ENCODE measurements around the gene ASCC2.
A peak's percentile ranks its signal among the peaks of the same experiment; 100 is the strongest.

The ASCC2 gene

GRCh38 chr22:29837741-29838598, at the start of gene ASCC2:
Gene ASCC2, minus strand, starts transcription at chr22:29838274. Its CDS starts 5,949 bp downstream, at chr22:29832325.
- ATAC-seq (replicated peaks) (peak; percentile 98 to 99), DNase-seq (peak; percentile 98)
- Mint-ChIP-seq H3K4me3 (peak within 1 kb of the TSS; percentile 89 to 98), H3K27ac (peak within 1 kb of the TSS; percentile 98), H3K36me3 (peaks cover 9 to 23% of the 10 kb centered on the region in 2 donors), H3K4me1 (peaks cover 16 to 31% of the 10 kb centered on the region in 2 donors), H3K27me3 (peaks cover 0 to 5% of the 10 kb centered on the region in 2 donors), H3K9me3 (no peaks in the 10 kb centered on the region)

GRCh38 chr22:29887358-29887757, 49.3 kb upstream of the ASCC2 start:
- no peak for DNase-seq
- H3K4me1 Mint-ChIP-seq = peaks cover 9 to 29% of the 10 kb centered on the region in 2 donors
- no peaks in the 10 kb centered on the region for H3K27me3 Mint-ChIP-seq
- no peak overlapping the region for H3K27ac Mint-ChIP-seq
- H3K36me3 Mint-ChIP-seq = peaks cover 0 to 1% of the 10 kb centered on the region in 2 donors
- H3K9me3 Mint-ChIP-seq = no peaks in the 10 kb centered on the region
- no peak overlapping the region for H3K4me3 Mint-ChIP-seq
- no peak for ATAC-seq (replicated peaks)

- peaks cover 0 to 1% of the 10 kb centered on the region in 2 donors for H3K36me3 Mint-ChIP-seq
- H3K9me3 Mint-ChIP-seq = no peaks in the 10 kb centered on the region
- no peak overlapping the region for H3K27ac Mint-ChIP-seq
- H3K4me3 Mint-ChIP-seq = no peak overlapping the region
- DNase-seq = no peak
- no peaks in the 10 kb centered on the region for H3K27me3 Mint-ChIP-seq
- H3K4me1 Mint-ChIP-seq = peaks cover 9 to 23% of the 10 kb centered on the region in 2 donors
- no peak for ATAC-seq (replicated peaks)
Measured at GRCh38 chr22:29886596-29886995, 48.5 kb upstream of the ASCC2 start.

- Mint-ChIP-seq H3K36me3 (peaks cover 0 to 1% of the 10 kb centered on the region in 2 donors), H3K4me1 (peaks cover 8 to 21% of the 10 kb centered on the region in 2 donors), H3K27me3 (no peaks in the 10 kb centered on the region), H3K27ac (no peak overlapping the region), H3K4me3 (no peak overlapping the region), H3K9me3 (no peaks in the 10 kb centered on the region)
- DNase-seq (no peak), ATAC-seq (replicated peaks) (no peak)
Measured at GRCh38 chr22:29885610-29886009, 47.5 kb upstream of the ASCC2 start.

- H3K27ac Mint-ChIP-seq = peak overlapping the region; percentile 93
- DNase-seq = peak; percentile 26
- peaks cover 6 to 17% of the 10 kb centered on the region in 2 donors for H3K4me1 Mint-ChIP-seq
- peak overlapping the region; percentile 83 to 94 for H3K4me3 Mint-ChIP-seq
- H3K36me3 Mint-ChIP-seq = peaks cover 0 to 1% of the 10 kb centered on the region in 2 donors
- peaks cover 0 to 2% of the 10 kb centered on the region in 2 donors for H3K9me3 Mint-ChIP-seq
- ATAC-seq (replicated peaks) = peak; percentile 15 to 24
- H3K27me3 Mint-ChIP-seq = no peaks in the 10 kb centered on the region
Measured at GRCh38 chr22:29883775-29884097, 45.7 kb upstream of the ASCC2 start.

GRCh38 chr22:29883045-29883774, 45.1 kb upstream of the ASCC2 start, which contains the start of gene MTMR3:
Gene MTMR3, plus strand, starts transcription at chr22:29883174. Its CDS starts 87,886 bp downstream, at chr22:29971060.
- no peaks in the 10 kb centered on the region for H3K27me3 Mint-ChIP-seq
- H3K27ac Mint-ChIP-seq = peak within 1 kb of the TSS; percentile 93
- ATAC-seq (replicated peaks) = peak; percentile 93
- peak within 1 kb of the TSS; percentile 83 to 94 for H3K4me3 Mint-ChIP-seq
- DNase-seq = peak; percentile 93
- peaks cover 0 to 2% of the 10 kb centered on the region in 2 donors for H3K9me3 Mint-ChIP-seq
- peaks cover 6 to 17% of the 10 kb centered on the region in 2 donors for H3K4me1 Mint-ChIP-seq
- H3K36me3 Mint-ChIP-seq = peaks cover 0 to 1% of the 10 kb centered on the region in 2 donors

- Mint-ChIP-seq H3K4me1 (peaks cover 6 to 22% of the 10 kb centered on the region in 2 donors), H3K27me3 (peaks cover 0 to 5% of the 10 kb centered on the region in 2 donors), H3K36me3 (peaks cover 0 to 1% of the 10 kb centered on the region in 2 donors), H3K9me3 (peaks cover 0 to 2% of the 10 kb centered on the region in 2 donors), H3K27ac (peak overlapping the region; percentile 93), H3K4me3 (peak overlapping the region; percentile 83 to 94)
- DNase-seq = no peak
- no peak for ATAC-seq (replicated peaks)
Measured at GRCh38 chr22:29882716-29883044, 44.6 kb upstream of the ASCC2 start.

- H3K9me3 Mint-ChIP-seq = peaks cover 0 to 2% of the 10 kb centered on the region in 2 donors
- no peak for ATAC-seq (replicated peaks)
- H3K4me1 Mint-ChIP-seq = peaks cover 6 to 22% of the 10 kb centered on the region in 2 donors
- H3K27me3 Mint-ChIP-seq = peaks cover 0 to 5% of the 10 kb centered on the region in 2 donors
- DNase-seq = no peak
- no peak overlapping the region for H3K27ac Mint-ChIP-seq
- peaks cover 0 to 1% of the 10 kb centered on the region in 2 donors for H3K36me3 Mint-ChIP-seq
- H3K4me3 Mint-ChIP-seq = no peak overlapping the region
Measured at GRCh38 chr22:29879753-29880152, 41.7 kb upstream of the ASCC2 start.

- DNase-seq = no peak
- no peak overlapping the region for H3K27ac Mint-ChIP-seq
- H3K9me3 Mint-ChIP-seq = peaks cover 0 to 2% of the 10 kb centered on the region in 2 donors
- no peak for ATAC-seq (replicated peaks)
- H3K4me1 Mint-ChIP-seq = peaks cover 0 to 10% of the 10 kb centered on the region in 2 donors
- peaks cover 0 to 5% of the 10 kb centered on the region in 2 donors for H3K27me3 Mint-ChIP-seq
- no peaks in the 10 kb centered on the region for H3K36me3 Mint-ChIP-seq
- no peak overlapping the region for H3K4me3 Mint-ChIP-seq
Measured at GRCh38 chr22:29877620-29878019, 39.5 kb upstream of the ASCC2 start.

- Mint-ChIP-seq H3K4me1 (peaks cover 2 to 21% of the 10 kb centered on the region in 2 donors), H3K4me3 (no peak overlapping the region), H3K36me3 (no peaks in the 10 kb centered on the region), H3K9me3 (no peaks in the 10 kb centered on the region), H3K27me3 (peaks cover 0 to 5% of the 10 kb centered on the region in 2 donors), H3K27ac (no peak overlapping the region)
- ATAC-seq (replicated peaks) (no peak), DNase-seq (no peak)
Measured at GRCh38 chr22:29873943-29874342, 35.9 kb upstream of the ASCC2 start.

- Mint-ChIP-seq H3K9me3 (no peaks in the 10 kb centered on the region), H3K27ac (no peak overlapping the region), H3K4me1 (peaks cover 2 to 18% of the 10 kb centered on the region in 2 donors), H3K4me3 (no peak overlapping the region), H3K36me3 (no peaks in the 10 kb centered on the region), H3K27me3 (peaks cover 5 to 8% of the 10 kb centered on the region in 2 donors)
- DNase-seq (no peak), ATAC-seq (replicated peaks) (peak; percentile 49 to 52)
Measured at GRCh38 chr22:29872989-29873388, 34.9 kb upstream of the ASCC2 start.

GRCh38 chr22:29872144-29872893, 34.2 kb upstream of the ASCC2 start:
- H3K27ac Mint-ChIP-seq = no peak overlapping the region
- H3K4me3 Mint-ChIP-seq = no peak overlapping the region
- peaks cover 8% of the 10 kb centered on the region in 2 donors for H3K27me3 Mint-ChIP-seq
- DNase-seq (no peak), ATAC-seq (replicated peaks) (peak; percentile 12 to 51)
- H3K9me3 Mint-ChIP-seq = no peaks in the 10 kb centered on the region
- no peaks in the 10 kb centered on the region for H3K36me3 Mint-ChIP-seq
- H3K4me1 Mint-ChIP-seq = peaks cover 2 to 16% of the 10 kb centered on the region in 2 donors

GRCh38 chr22:29871684-29872083, 33.6 kb upstream of the ASCC2 start:
- no peaks in the 10 kb centered on the region for H3K9me3 Mint-ChIP-seq
- peaks cover 8% of the 10 kb centered on the region in 2 donors for H3K27me3 Mint-ChIP-seq
- H3K4me1 Mint-ChIP-seq = peaks cover 2 to 16% of the 10 kb centered on the region in 2 donors
- no peaks in the 10 kb centered on the region for H3K36me3 Mint-ChIP-seq
- H3K27ac Mint-ChIP-seq = no peak overlapping the region
- ATAC-seq (replicated peaks) (no peak), DNase-seq (no peak)
- no peak overlapping the region for H3K4me3 Mint-ChIP-seq

- Mint-ChIP-seq H3K36me3 (no peaks in the 10 kb centered on the region), H3K4me1 (peaks cover 2 to 16% of the 10 kb centered on the region in 2 donors), H3K27ac (no peak overlapping the region), H3K27me3 (peaks cover 8% of the 10 kb centered on the region in 2 donors), H3K4me3 (no peak overlapping the region), H3K9me3 (no peaks in the 10 kb centered on the region)
- ATAC-seq (replicated peaks) (no peak), DNase-seq (no peak)
Measured at GRCh38 chr22:29870574-29870973, 32.5 kb upstream of the ASCC2 start.

All from stimulated activated naive B cell treated with anti-CD40 and anti-IgM and Interleukin-4, amounts not matched to agents 10 μg/mL and 1 μg/mL and 100 μg/mL, for 72 hours (primary cell).